Neural cell (in vitro differentiated cells): ENCODE data around the gene ADRA2A. TPM values are rescaled to one million over a fixed set of nuclear protein-coding genes. Genes with fewer than 3 reads are reported as not detected.

Experiments
- H2AFZ ChIP-seq: fragments of 200-600, 300-800 bp; sonication (generic), shearing (Covaris generic); 2 replicates; pipeline ENCODE4 v1.6.0; 2014; ENCODE audit warnings: low read depth, mild to moderate bottlenecking, antibody characterized with exemption, low read length, moderate library complexity
- H3F3A ChIP-seq: fragments of 200-600 bp; shearing (Covaris generic); 2 replicates; pipeline ENCODE4 v1.6.1; 2016; ENCODE audit warnings: mild to moderate bottlenecking, moderate library complexity, mixed read lengths, antibody characterized with exemption, low read length; ENCODE audit not compliant: insufficient read depth, poor library complexity, severe bottlenecking
- H3K27ac ChIP-seq: fragments of 200-600, 300-800 bp; sonication (generic), shearing (Covaris generic); 2 replicates; pipeline ENCODE4 v1.5.1; 2014; ENCODE audit warnings: mild to moderate bottlenecking, low read length, moderate library complexity
- H3K27me3 ChIP-seq: fragments of 300-800, 200-600 bp; sonication (generic), shearing (Covaris generic); 2 replicates; pipeline ENCODE4 v1.6.0; 2014; ENCODE audit warnings: mild to moderate bottlenecking, low read depth, low read length, moderate library complexity; ENCODE audit not compliant: insufficient read depth
- H3K36me3 ChIP-seq: fragments of 300-800, 200-600 bp; sonication (generic), shearing (Covaris generic); 2 replicates; pipeline ENCODE4 v1.5.1; 2014; ENCODE audit warnings: mild to moderate bottlenecking, antibody characterized with exemption, low read length, moderate library complexity; ENCODE audit not compliant: insufficient read depth
- H3K4me2 ChIP-seq: fragments of 300-800, 200-600 bp; sonication (generic), shearing (Covaris generic); 2 replicates; pipeline ENCODE4 v1.6.0; 2014; ENCODE audit warnings: mild to moderate bottlenecking, low read length
- H3K4me3 ChIP-seq: fragments of 300-800, 200-600 bp; sonication (generic), shearing (Covaris generic); 2 replicates; pipeline ENCODE4 v1.5.1; 2014; ENCODE audit warnings: mild to moderate bottlenecking, low read length, moderate library complexity
- H3K79me2 ChIP-seq: fragments of 200-600 bp; shearing (Covaris generic); replicated peaks from 2 replicates; pipeline ENCODE4 v1.6.0; 2014; ENCODE audit warnings: mild to moderate bottlenecking, low read length, moderate library complexity; ENCODE audit not compliant: insufficient read depth
- H3K9ac ChIP-seq: fragments of 300-800, 200-600 bp; sonication (generic), shearing (Covaris generic); 2 replicates; pipeline ENCODE4 v1.6.1; 2016; ENCODE audit warnings: mild to moderate bottlenecking, low read length, mixed read lengths
- H3K9me2 ChIP-seq: fragments of 200-600 bp; shearing (Covaris generic); 2 replicates; pipeline ENCODE4 v1.6.1; 2016; ENCODE audit warnings: mild to moderate bottlenecking, low read length, mixed read lengths; ENCODE audit not compliant: insufficient read depth
- H3K9me3 ChIP-seq: fragments of 200-600, 300-800 bp; sonication (generic), shearing (Covaris generic); 2 replicates; pipeline ENCODE4 v1.6.1; 2016; ENCODE audit warnings: mild to moderate bottlenecking, mixed run types, low read length, moderate library complexity, mixed read lengths
- H4K20me1 ChIP-seq: fragments of 200-600 bp; shearing (Covaris generic); 2 replicates; pipeline ENCODE4 v1.6.1; 2016; ENCODE audit warnings: mild to moderate bottlenecking, mixed run types; ENCODE audit not compliant: insufficient read depth
- CTCF ChIP-seq: fragments of 450-650 bp; IDR thresholded peaks from 2 replicates; pipeline ENCODE4 v1.5.1; 2014; ENCODE audit warnings: antibody characterized with exemption, mild to moderate bottlenecking, moderate library complexity; ENCODE audit not compliant: poor library complexity, severe bottlenecking
- EP300 ChIP-seq: fragments of 450-650 bp; conservative IDR thresholded peaks from 2 replicates; pipeline ENCODE4 v1.6.1; 2014; ENCODE audit warnings: antibody characterized with exemption, mild to moderate bottlenecking, moderate library complexity; ENCODE audit not compliant: poor library complexity, severe bottlenecking
- EZH2 ChIP-seq: fragments of 200-600, 300-800 bp; shearing (Covaris generic), sonication (generic); IDR thresholded peaks from 2 replicates; pipeline ENCODE4 v1.6.1; 2014; ENCODE audit warnings: antibody characterized with exemption, low read length, borderline replicate concordance, mild to moderate bottlenecking; ENCODE audit not compliant: insufficient read depth, poor library complexity, severe bottlenecking
- MXI1 ChIP-seq: fragments of 450-650 bp; conservative IDR thresholded peaks from 2 replicates; pipeline ENCODE4 v1.6.1; 2014; ENCODE audit warnings: antibody characterized with exemption, mild to moderate bottlenecking; ENCODE audit not compliant: poor library complexity, severe bottlenecking
- POLR2AphosphoS5 ChIP-seq: IDR thresholded peaks from 2 replicates; pipeline ENCODE4 v1.6.1; 2012
- RAD21 ChIP-seq: fragments of 450-650 bp; conservative IDR thresholded peaks from 2 replicates; pipeline ENCODE4 v1.6.1; 2014; ENCODE audit warnings: antibody characterized with exemption, mild to moderate bottlenecking, moderate library complexity
- REST ChIP-seq: IDR thresholded peaks from 2 replicates; pipeline ENCODE4 v1.6.1; 2012; ENCODE audit warnings: borderline replicate concordance
- SMC3 ChIP-seq: fragments of 450-650 bp; conservative IDR thresholded peaks from 2 replicates; pipeline ENCODE4 v1.6.1; 2014; ENCODE audit warnings: antibody characterized with exemption, mild to moderate bottlenecking, moderate library complexity; ENCODE audit not compliant: poor library complexity
- TAF1 ChIP-seq: IDR thresholded peaks from 2 replicates; pipeline ENCODE4 v1.6.1; 2012; ENCODE audit warnings: low read depth
- polyA plus RNA-seq: library from polyadenylated mRNA; depleted of rRNA; stranded (reverse); fragments of >200 nt; gene quantifications from 2 replicates; pipeline ENCODE4 v1.2.3, GENCODE V29; 2014

Gene ADRA2A
- polyA plus RNA-seq, 1 donor from 2014 or later: 2.5 TPM

- H3K36me3 ChIP-seq: no peaks in the 10 kb centered on the region
- no peaks in the 10 kb centered on the region for H3K9me2 ChIP-seq
- no peaks in the 10 kb centered on the region for H3F3A ChIP-seq
- H4K20me1 ChIP-seq: no peaks in the 10 kb centered on the region
- no peak overlapping the region for H2AFZ ChIP-seq
- no peaks in the 10 kb centered on the region for H3K27me3 ChIP-seq
- no peaks in the 10 kb centered on the region for H3K79me2 ChIP-seq
- H3K9me3 ChIP-seq: no peaks in the 10 kb centered on the region
- H3K4me3 ChIP-seq: no peak overlapping the region
- H3K4me2 ChIP-seq: no peak overlapping the region
- H3K27ac ChIP-seq: no peak overlapping the region
- H3K9ac ChIP-seq: no peak overlapping the region
- no peak for TF ChIP-seq CTCF
These were observed 23.4 kb downstream of the ADRA2A start for GRCh38 chr10:111100198-111100597.

DNA sequence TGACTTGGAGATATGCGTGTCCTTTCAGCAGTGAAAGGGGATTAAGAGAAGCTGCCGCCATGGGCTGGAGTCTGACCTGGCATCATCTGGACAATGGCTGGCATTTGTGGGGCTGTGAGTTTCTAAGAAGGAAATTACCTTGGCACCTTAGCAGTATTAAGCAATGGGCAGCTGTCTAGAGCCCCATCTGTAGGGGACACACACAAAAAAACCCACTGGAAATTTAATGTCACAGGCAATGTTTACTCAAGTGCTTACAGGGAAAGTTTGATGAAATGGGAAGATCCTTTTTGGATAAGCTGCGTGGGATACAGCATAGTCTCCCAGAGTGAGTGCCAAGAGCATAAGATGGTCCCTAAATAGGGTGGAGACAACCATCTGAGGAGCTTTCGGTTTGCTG, 25.0 kb downstream of the ADRA2A start:
- no peaks in the 10 kb centered on the region for H3K79me2 ChIP-seq
- no peak overlapping the region for H3K9ac ChIP-seq
- no peaks in the 10 kb centered on the region for H3K27me3 ChIP-seq
- H3K36me3 ChIP-seq: no peaks in the 10 kb centered on the region
- no peaks in the 10 kb centered on the region for H4K20me1 ChIP-seq
- H3K4me3 ChIP-seq: no peak overlapping the region
- H3K4me2 ChIP-seq: no peak overlapping the region
- no peak overlapping the region for H3K27ac ChIP-seq
- H3K9me3 ChIP-seq: no peaks in the 10 kb centered on the region
- no peaks in the 10 kb centered on the region for H3K9me2 ChIP-seq
- TF ChIP-seq MXI1: no peak
- no peaks in the 10 kb centered on the region for H3F3A ChIP-seq
- no peak overlapping the region for H2AFZ ChIP-seq

GRCh38 chr10:111102359-111102837, 25.6 kb downstream of the ADRA2A start:
- Histone ChIP-seq H3K27me3 (no peaks in the 10 kb centered on the region), H3K4me2 (no peak overlapping the region), H2AFZ (no peak overlapping the region), H3K9ac (no peak overlapping the region), H3F3A (no peaks in the 10 kb centered on the region), H3K9me2 (no peaks in the 10 kb centered on the region), H3K27ac (no peak overlapping the region), H3K79me2 (no peaks in the 10 kb centered on the region), H4K20me1 (no peaks in the 10 kb centered on the region), H3K36me3 (no peaks in the 10 kb centered on the region), H3K9me3 (no peaks in the 10 kb centered on the region), H3K4me3 (no peak overlapping the region)
- TF ChIP-seq RAD21: no peak
- no peak for TF ChIP-seq TAF1
- TF ChIP-seq POLR2AphosphoS5: no peak

DNA sequence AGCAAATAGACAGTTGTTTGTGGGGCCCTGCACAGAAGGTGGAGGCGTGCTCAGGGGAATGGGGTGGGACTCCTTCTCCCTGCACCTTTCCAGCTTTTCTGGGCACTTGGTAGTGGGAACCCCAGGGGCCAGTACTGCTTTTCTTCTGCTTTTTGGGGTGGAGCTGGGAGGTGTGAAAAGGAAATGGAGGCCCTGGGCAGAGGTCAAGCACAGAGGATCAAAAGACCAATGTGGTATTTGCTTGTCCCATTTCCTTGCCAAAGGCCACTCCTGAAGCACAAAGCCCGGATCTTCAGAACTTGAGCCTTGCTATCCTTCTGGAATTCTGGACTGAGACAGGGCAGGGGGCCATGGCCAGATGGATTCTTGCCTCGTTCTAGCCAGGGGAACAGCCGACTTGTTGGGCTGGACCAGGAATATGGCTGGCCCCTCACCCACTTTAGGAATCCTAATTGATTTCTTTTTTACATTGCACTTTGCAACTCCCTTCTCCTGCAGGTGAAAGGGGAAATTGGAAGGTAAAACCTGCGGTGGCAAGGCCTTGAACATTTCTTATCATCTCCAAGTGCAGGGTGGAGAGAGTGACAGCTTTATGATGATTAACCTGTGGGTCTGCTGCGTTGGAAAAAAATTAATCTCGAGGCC, 26.5 kb downstream of the ADRA2A start:
- H3K27ac ChIP-seq: no peak overlapping the region
- H3K9ac ChIP-seq: no peak overlapping the region
- H2AFZ ChIP-seq: no peak overlapping the region
- H4K20me1 ChIP-seq: no peaks in the 10 kb centered on the region
- no peak overlapping the region for H3K4me3 ChIP-seq
- TF ChIP-seq CTCF (no peak), MXI1 (no peak), POLR2AphosphoS5 (no peak), EP300 (no peak), EZH2 (no peak), TAF1 (no peak), SMC3 (no peak), REST (no peak), RAD21 (no peak)
- H3K79me2 ChIP-seq: no peaks in the 10 kb centered on the region
- no peaks in the 10 kb centered on the region for H3K9me2 ChIP-seq
- no peaks in the 10 kb centered on the region for H3K27me3 ChIP-seq
- H3F3A ChIP-seq: no peaks in the 10 kb centered on the region
- no peak overlapping the region for H3K4me2 ChIP-seq
- H3K36me3 ChIP-seq: no peaks in the 10 kb centered on the region
- no peaks in the 10 kb centered on the region for H3K9me3 ChIP-seq
